Stimulated activated CD8-positive, alpha-beta memory T cell treated with anti-CD3 and anti-CD28 coated beads, Interleukin-4, amount 100 ng/mL, for 48 hours (primary cell): ENCODE results near the gene CHCT1.

Experiments used
- DNase-seq: peaks from one replicate; pipeline ENCODE4 v3.0.0-alpha.2; 2020

The CHCT1 gene

GRCh38 chr17:60445144-60445543 lies 22.9 kb downstream of the CHCT1 start:
- DNase-seq = no peak

DNA sequence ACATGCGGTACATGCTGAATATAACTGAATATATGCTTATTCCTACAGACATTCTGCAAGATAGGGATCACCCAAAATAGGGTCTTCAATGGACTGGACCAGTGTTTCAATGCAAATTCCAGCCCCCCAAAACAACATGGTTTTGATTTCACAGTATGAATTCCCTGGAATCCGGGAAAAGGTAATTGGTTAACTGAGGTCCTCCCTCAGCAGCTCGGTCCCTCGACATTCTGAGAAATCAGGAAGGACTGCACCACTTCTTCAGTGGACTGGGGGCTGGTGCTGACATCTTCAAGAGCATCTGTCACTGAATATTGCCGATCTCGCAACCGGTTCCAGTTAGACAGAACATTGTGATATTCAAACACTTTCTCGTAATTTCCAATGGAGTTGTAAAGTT lies 25.1 kb downstream of the CHCT1 start:
- DNase-seq = no peak

- no peak for DNase-seq
These were observed 28.8 kb downstream of the CHCT1 start for GRCh38 chr17:60451071-60451470.

GRCh38 chr17:60451965-60452364 lies 29.7 kb downstream of the CHCT1 start:
- no peak for DNase-seq

DNA sequence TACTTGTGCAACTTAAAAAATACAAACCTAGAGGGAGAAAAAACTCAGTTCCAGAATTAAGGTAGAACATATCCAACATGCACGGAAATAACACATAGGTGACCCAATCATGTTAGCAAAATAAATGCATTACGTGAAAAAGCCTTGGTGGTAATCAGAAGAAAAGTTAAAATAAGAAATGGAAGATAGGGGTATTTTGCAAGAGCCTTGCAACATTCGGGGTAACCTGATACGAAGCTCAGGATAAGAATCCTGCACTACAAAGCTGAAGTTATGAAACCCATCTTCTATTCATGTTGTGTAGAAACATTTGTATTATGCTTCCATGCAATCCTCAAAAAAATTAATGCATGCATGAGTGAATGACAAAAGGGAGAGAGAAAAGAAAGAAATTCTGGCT lies 33.1 kb downstream of the CHCT1 start:
- DNase-seq = no peak

DNA sequence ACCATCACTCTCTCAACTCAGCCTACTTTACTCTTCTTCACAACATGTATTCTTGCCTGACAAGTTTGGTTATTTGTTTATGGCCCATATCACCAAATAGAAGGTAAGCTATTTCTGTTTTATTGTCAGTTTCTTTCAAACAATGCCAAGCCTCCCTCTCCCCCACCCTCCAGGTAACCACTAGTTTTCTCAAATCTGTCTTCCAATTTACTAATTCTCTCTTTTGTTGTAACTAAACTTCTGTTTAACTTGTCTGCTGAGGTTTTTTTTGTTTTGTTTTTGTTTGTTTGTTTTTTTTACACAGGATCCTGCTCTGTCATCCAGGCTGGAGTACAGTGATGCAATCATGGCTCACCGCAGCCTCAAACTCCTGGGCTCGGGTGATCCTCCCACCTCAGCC lies 34.9 kb downstream of the CHCT1 start:
- DNase-seq = no peak

- no peak for DNase-seq
These were observed 39.3 kb downstream of the CHCT1 start for GRCh38 chr17:60461584-60461983.

DNA sequence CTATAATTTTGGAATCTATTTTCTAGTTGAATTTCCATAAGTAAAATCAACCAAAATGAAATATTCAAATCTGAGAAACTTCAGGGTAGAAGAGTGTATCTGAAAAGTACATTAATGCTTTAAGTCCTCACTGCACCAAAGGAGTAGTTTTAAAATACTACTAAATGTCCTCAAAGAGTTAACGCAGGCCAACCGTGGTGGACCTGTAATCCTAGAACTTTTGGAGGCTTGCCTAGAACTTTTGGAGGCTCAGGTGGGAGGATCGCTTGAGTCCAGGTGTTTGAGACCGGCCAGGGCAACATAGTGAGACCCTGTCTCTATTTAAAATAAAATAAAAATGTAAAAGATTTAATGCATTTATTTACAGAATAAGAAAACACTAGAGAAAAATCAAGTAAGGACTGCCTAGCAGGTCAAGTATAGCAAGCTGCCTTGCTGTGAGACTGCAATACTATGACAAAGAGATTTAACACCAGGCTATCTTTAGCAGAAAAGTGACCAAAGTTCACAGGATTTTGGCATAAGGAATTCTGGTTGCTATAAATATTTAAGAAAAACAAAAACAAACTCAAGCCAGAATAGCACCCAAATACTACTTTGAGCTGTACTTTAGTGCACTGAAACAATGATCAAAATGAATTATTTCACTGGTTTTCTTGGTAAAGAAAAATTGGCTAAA lies 41.0 kb downstream of the CHCT1 start:
- DNase-seq = no peak

GRCh38 chr17:60464343-60464742 lies 42.1 kb downstream of the CHCT1 start:
- DNase-seq = no peak

- DNase-seq = no peak
These were observed 46.1 kb downstream of the CHCT1 start for GRCh38 chr17:60468371-60468770.

DNA sequence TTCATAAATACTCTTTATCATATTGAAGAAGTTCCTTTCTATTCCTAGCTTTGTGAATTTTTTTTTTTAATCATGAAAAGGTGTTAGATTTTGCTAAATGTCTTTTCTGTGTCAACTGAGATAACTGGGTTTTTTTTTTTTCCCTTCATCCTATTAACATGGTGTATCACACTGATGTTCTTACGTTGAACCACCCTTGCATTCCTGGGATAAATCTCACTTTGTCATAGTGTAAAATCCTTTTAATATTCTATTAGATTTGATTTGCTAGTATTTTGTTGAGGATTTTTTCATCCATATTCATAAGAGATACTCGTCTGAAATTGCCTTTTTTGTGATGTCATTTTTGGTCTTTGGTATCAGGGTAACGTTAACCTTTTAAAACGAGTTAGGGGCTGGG lies 49.2 kb downstream of the CHCT1 start:
- no peak for DNase-seq

GRCh38 chr17:60472449-60472848 lies 50.2 kb downstream of the CHCT1 start:
- DNase-seq = no peak

- no peak for DNase-seq
These were observed 51.5 kb downstream of the CHCT1 start for GRCh38 chr17:60473788-60474187.
